H1 (cell line): Measurements from ENCODE around the gene ZNF280B. TPM values are rescaled to one million over a fixed set of nuclear protein-coding genes. Genes with fewer than 3 reads are reported as not detected.

ENCODE experiments used
- CTCF ChIA-PET: fragments of 300-600 bp; sonication (Branson Sonifier 250); formaldehyde crosslinking; loops from one replicate; lab custom pipeline; 2021; ENCODE audit not compliant: partially characterized antibody; lab: Charles Lee
- POLR2A ChIA-PET: fragments of 300-600 bp; sonication (Branson Sonifier 250); formaldehyde crosslinking; loops from one replicate; lab custom pipeline; 2021; ENCODE audit warnings: inconsistent platforms; ENCODE audit not compliant: partially characterized antibody; lab: Charles Lee
- DNase-seq, 2 experiments: peaks; one replicate each; pipeline versions ENCODE4 v3.0.0 to v3.0.0-alpha.2; 2010 to 2022; ENCODE audit warnings: low spot score in 2 of 2, low read depth in 1 of 2, mixed read lengths in 1 of 2
- FAIRE-seq: peaks from 2 replicates; lab custom pipeline; 2011; peaks lifted over from hg19 to GRCh38; lab: Jason Lieb, UNC
- H2AFZ ChIP-seq: 2 replicates; pipeline ENCODE4 v1.8.1; 2012; ENCODE audit warnings: low read length, inconsistent platforms
- H2AK5ac ChIP-seq: 2 replicates; pipeline ENCODE4 v1.6.1; 2013; ENCODE audit warnings: low read depth, low read length
- H2BK120ac ChIP-seq: replicated peaks from 2 replicates; pipeline ENCODE3; 2013; ENCODE audit warnings: low read depth, low read length, inconsistent platforms
- H2BK12ac ChIP-seq: 2 replicates; pipeline ENCODE4 v1.6.1; 2013; ENCODE audit warnings: low read depth, low read length
- H2BK15ac ChIP-seq: 2 replicates; pipeline ENCODE4 v1.6.1; 2013; ENCODE audit warnings: low read length
- H2BK20ac ChIP-seq: 2 replicates; pipeline ENCODE4 v1.6.1; 2013; ENCODE audit warnings: low read length
- H2BK5ac ChIP-seq: 2 replicates; pipeline ENCODE4 v1.6.1; 2013; ENCODE audit warnings: low read depth, low read length
- H3K14ac ChIP-seq: 2 replicates; pipeline ENCODE4 v1.6.1; 2013; ENCODE audit warnings: inconsistent platforms; ENCODE audit not compliant: insufficient read length
- H3K18ac ChIP-seq: 2 replicates; pipeline ENCODE4 v1.6.1; 2013; ENCODE audit warnings: low read length; ENCODE audit errors: extremely low read depth
- H3K23ac ChIP-seq: 2 replicates; pipeline ENCODE4 v1.6.1; 2013; ENCODE audit warnings: inconsistent platforms; ENCODE audit not compliant: insufficient read length
- H3K23me2 ChIP-seq: 2 replicates; pipeline ENCODE4 v1.6.1; 2013; ENCODE audit warnings: low read depth, low read length
- H3K27ac ChIP-seq: 2 replicates; pipeline ENCODE4 v1.6.1; 2011; ENCODE audit warnings: low read depth, low read length, inconsistent platforms
- H3K27me3 ChIP-seq, 4 experiments: replicated peaks in 1 of 4; 1 replicate in 1 of 4; 2 replicates in 3 of 4; pipeline versions ENCODE4 v1.6.1 to v1.8.1; 2011 to 2013; ENCODE audit warnings: low read length in 3 of 4, mild to moderate bottlenecking in 3 of 4, inconsistent platforms in 2 of 4, mixed read lengths in 2 of 4, moderate library complexity in 1 of 4; ENCODE audit not compliant: control insufficient read depth in 3 of 4, insufficient read depth in 3 of 4; ENCODE audit errors: extremely low read depth in 1 of 4
- H3K36me3 ChIP-seq, 4 experiments: 2 replicates each; pipeline versions ENCODE4 v1.6.1 to v1.8.1; 2011 to 2013; ENCODE audit warnings: mild to moderate bottlenecking in 4 of 4, low read length in 3 of 4, moderate library complexity in 2 of 4, control low read depth in 1 of 4, inconsistent platforms in 1 of 4; ENCODE audit not compliant: insufficient read depth in 4 of 4, control insufficient read depth in 2 of 4
- H3K4ac ChIP-seq: replicated peaks from 2 replicates; pipeline ENCODE3; 2013; ENCODE audit warnings: low read length, low read depth, mixed read lengths, inconsistent platforms; ENCODE audit not compliant: insufficient read length
- H3K4me1 ChIP-seq, 4 experiments: replicated peaks in 1 of 4; 1 replicate in 1 of 4; 2 replicates in 3 of 4; pipeline versions ENCODE4 v1.6.1 to v1.8.1; 2011 to 2013; ENCODE audit warnings: low read length in 3 of 4, inconsistent platforms in 2 of 4, mixed read lengths in 1 of 4; ENCODE audit not compliant: insufficient read depth in 4 of 4, control insufficient read depth in 3 of 4
- H3K4me2 ChIP-seq, 2 experiments: 2 replicates each; pipeline versions ENCODE4 v1.6.1 to v1.8.1; 2011 to 2013; ENCODE audit warnings: low read depth in 2 of 2, low read length in 2 of 2, control low read depth in 1 of 2, inconsistent platforms in 1 of 2, mild to moderate bottlenecking in 1 of 2; ENCODE audit not compliant: insufficient read depth in 1 of 2
- H3K4me3 ChIP-seq, 4 experiments: fragments of 200-600, 300-600 bp in 1 of 4; sonication (generic), shearing (Covaris generic), sonication (Bioruptor Twin) in 1 of 4; 2 replicates each; pipeline versions ENCODE4 v1.5.1 to v1.8.1; 2011 to 2016; ENCODE audit warnings: low read length in 4 of 4, low read depth in 3 of 4, control low read depth in 2 of 4, inconsistent platforms in 2 of 4, mild to moderate bottlenecking in 2 of 4, mixed read lengths in 1 of 4, moderate library complexity in 1 of 4; ENCODE audit not compliant: insufficient read depth in 2 of 4; ENCODE audit errors: extremely low read depth in 1 of 4
- H3K56ac ChIP-seq: replicated peaks from 2 replicates; pipeline ENCODE3; 2013; ENCODE audit warnings: low read depth, mild to moderate bottlenecking, mixed read lengths, low read length, inconsistent platforms; ENCODE audit not compliant: insufficient read length
- H3K79me1 ChIP-seq: 2 replicates; pipeline ENCODE4 v1.6.1; 2013; ENCODE audit warnings: low read depth, low read length, control low read depth
- H3K79me2 ChIP-seq, 2 experiments: 2 replicates each; pipeline versions ENCODE4 v1.6.1 to v1.8.1; 2012 to 2013; ENCODE audit warnings: low read length in 2 of 2, mild to moderate bottlenecking in 2 of 2, inconsistent platforms in 1 of 2; ENCODE audit not compliant: insufficient read depth in 2 of 2, control insufficient read depth in 1 of 2
- H3K9ac ChIP-seq, 4 experiments: replicated peaks in 1 of 4; 1 replicate in 1 of 4; 2 replicates in 3 of 4; pipeline versions ENCODE4 v1.6.1 to v1.8.1; 2011 to 2013; ENCODE audit warnings: low read depth in 3 of 4, low read length in 3 of 4, control low read depth in 2 of 4, mild to moderate bottlenecking in 2 of 4, moderate library complexity in 2 of 4, inconsistent platforms in 1 of 4; ENCODE audit errors: extremely low read depth in 1 of 4
- H3K9me3 ChIP-seq, 2 experiments: 2 replicates each; pipeline versions ENCODE4 v1.6.1 to v1.8.1; 2012 to 2013; ENCODE audit warnings: mild to moderate bottlenecking in 2 of 2, moderate library complexity in 2 of 2, control low read depth in 1 of 2, inconsistent platforms in 1 of 2, low read depth in 1 of 2, low read length in 1 of 2, mixed read lengths in 1 of 2; ENCODE audit not compliant: insufficient read depth in 2 of 2
- H4K20me1 ChIP-seq, 2 experiments: replicated peaks in 1 of 2; 2 replicates each; pipeline versions ENCODE3 to v1.8.1; 2011 to 2013; ENCODE audit warnings: inconsistent platforms in 2 of 2, low read length in 2 of 2, mild to moderate bottlenecking in 1 of 2; ENCODE audit not compliant: insufficient read depth in 2 of 2, control insufficient read depth in 1 of 2
- H4K5ac ChIP-seq: 2 replicates; pipeline ENCODE4 v1.6.1; 2013; ENCODE audit warnings: low read length, low read depth, mixed read lengths, inconsistent platforms; ENCODE audit not compliant: insufficient read length
- H4K8ac ChIP-seq: 2 replicates; pipeline ENCODE4 v1.8.0; 2013; ENCODE audit warnings: mild to moderate bottlenecking, moderate library complexity, low read length, inconsistent platforms; ENCODE audit not compliant: insufficient read depth; ENCODE audit errors: extremely low read depth
- H4K91ac ChIP-seq: replicated peaks from 2 replicates; pipeline ENCODE3; 2013; ENCODE audit warnings: low read length, mixed read lengths, inconsistent platforms; ENCODE audit not compliant: insufficient read length
- BRCA1 ChIP-seq: IDR thresholded peaks from 2 replicates; pipeline ENCODE4 v1.6.1; 2012; ENCODE audit warnings: low read depth, low read length, improper control_type of control experiment
- CBX5 ChIP-seq: fragments of 300-800, 300-1000 bp; sonication (generic); IDR thresholded peaks from 2 replicates; pipeline ENCODE4 v1.7.1; 2016; ENCODE audit warnings: antibody characterized with exemption, low read length, low read depth
- EZH2 ChIP-seq: fragments of 200-600 bp; sonication (generic); IDR thresholded peaks from 2 replicates; pipeline ENCODE4 v1.7.1; 2012; ENCODE audit warnings: low read depth, mild to moderate bottlenecking, moderate library complexity, low read length, inconsistent platforms; ENCODE audit not compliant: severe bottlenecking
- GABPA ChIP-seq: IDR thresholded peaks from 2 replicates; pipeline ENCODE4 v1.6.1; 2011; ENCODE audit warnings: mild to moderate bottlenecking, low read length, moderate library complexity, borderline replicate concordance; ENCODE audit not compliant: insufficient read depth
- JUN ChIP-seq: IDR thresholded peaks from 2 replicates; pipeline ENCODE4 v1.6.1; 2011; ENCODE audit warnings: low read depth, mild to moderate bottlenecking, improper control_type of control experiment, low read length
- NRF1 ChIP-seq: IDR thresholded peaks from 2 replicates; pipeline ENCODE4 v1.6.1; 2011; ENCODE audit warnings: mild to moderate bottlenecking, low read depth, low read length, improper control_type of control experiment
- PHF8 ChIP-seq: fragments of 200-600 bp; sonication (generic); conservative IDR thresholded peaks from 2 replicates; pipeline ENCODE4 v1.7.1; 2012; ENCODE audit warnings: low read depth, mild to moderate bottlenecking, inconsistent platforms, low read length, moderate library complexity
- RAD21 ChIP-seq, 2 experiments: IDR thresholded peaks in 1 of 2; conservative IDR thresholded peaks in 1 of 2; 2 replicates each; pipeline ENCODE4 v1.6.1; 2011; ENCODE audit warnings: low read depth in 2 of 2, low read length in 2 of 2, improper control_type of control experiment in 1 of 2, inconsistent platforms in 1 of 2, mild to moderate bottlenecking in 1 of 2, moderate library complexity in 1 of 2
- SIRT6 ChIP-seq: IDR thresholded peaks from one replicate; pipeline ENCODE4 v1.7.1; 2012; ENCODE audit warnings: low read length, inconsistent platforms
- SP1 ChIP-seq: IDR thresholded peaks from 2 replicates; pipeline ENCODE4 v1.6.1; 2011; ENCODE audit warnings: low read depth, low read length
- SUZ12 ChIP-seq: fragments of 200-600 bp; sonication (generic); IDR thresholded peaks from 2 replicates; pipeline ENCODE4 v1.6.1; 2012; ENCODE audit warnings: mild to moderate bottlenecking, inconsistent platforms, low read length, moderate library complexity, mixed read lengths
- USF2 ChIP-seq: IDR thresholded peaks from 2 replicates; pipeline ENCODE4 v1.6.1; 2011; ENCODE audit warnings: low read length, improper control_type of control experiment
- WGBS, 2 experiments: shearing (Covaris generic) in 1 of 2; methylation state at CpG; one replicate each; pipeline versions ENCODE4 v1.1.6 to v1.1.7; 2013 to 2015; ENCODE audit warnings: low lambda C conversion rate in 2 of 2, mixed read lengths in 2 of 2, inconsistent platforms in 1 of 2, low coverage in 1 of 2, missing lambda C conversion rate in 1 of 2; ENCODE audit not compliant: insufficient replicate concordance in 2 of 2, insufficient coverage in 1 of 2, insufficient read length in 1 of 2; ENCODE audit errors: extremely low coverage in 1 of 2, missing lambda C conversion rate in 1 of 2; 5-methylcytosine and 5-hydroxymethylcytosine counted together
- polyA plus RNA-seq, 7 experiments: library from polyadenylated mRNA; depleted of rRNA in 3 of 7; stranded (reverse) in 5 of 7; unstranded in 2 of 7; fragments of >200 nt in 5 of 7; fragments of 200-250 nt in 2 of 7; gene quantifications; 1 replicate in 5 of 7; 2 replicates in 1 of 7; 4 replicates in 1 of 7; pipeline versions ENCODE4 v1.2.1 to v1.2.3, GENCODE V29; 2011 to 2013; ENCODE audit warnings: missing spikeins in 2 of 7, mixed read lengths in 2 of 7
- total RNA-seq: library from RNA; stranded (reverse); fragmentation: NEBNext Ultra II Directional; extraction: Animal tissue kit (Norgen Biotek cat#: 25700); gene quantifications from 2 replicates; pipeline ENCODE4 v1.2.1, GENCODE V29; 2021

The ZNF280B gene
- total and polyA plus RNA-seq, 2 of the 8 experiments (the other 6 are each of a cell fraction or from before 2014, with no cell fraction given): 4.8 to 11.7 TPM

DNA sequence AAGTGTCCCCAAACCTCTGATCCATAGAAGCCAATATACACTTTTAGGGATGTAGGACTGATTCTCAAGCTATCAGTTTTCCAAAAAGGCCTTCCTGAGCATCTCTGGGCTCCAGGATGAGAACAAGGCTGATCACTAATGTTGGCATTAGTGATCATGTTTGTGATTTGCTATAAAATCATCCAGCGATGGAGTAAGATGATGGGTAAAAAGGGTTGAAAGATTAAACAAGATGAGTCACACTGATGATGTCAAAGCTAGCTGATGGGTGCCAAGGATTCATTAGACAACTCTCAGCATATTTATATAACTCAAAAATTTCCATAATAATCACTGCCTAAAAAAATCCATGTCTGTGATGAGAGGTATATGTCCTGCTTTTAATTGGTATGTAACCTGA lies 42.8 kb downstream of the ZNF280B start:
- Histone ChIP-seq H3K56ac (no peak overlapping the region), H3K9ac (no peak overlapping the region), H4K20me1 (no peaks in the 10 kb centered on the region), H4K91ac (no peak overlapping the region), H2BK15ac (no peak overlapping the region), H3K4ac (no peak overlapping the region), H3K27ac (no peak overlapping the region), H3K23me2 (no peaks in the 10 kb centered on the region), H3K18ac (no peak overlapping the region), H3K36me3 (no peaks in the 10 kb centered on the region; a peak in 1 of 8 replicates), H4K8ac (no peak overlapping the region), H3K79me1 (no peaks in the 10 kb centered on the region), H3K27me3 (peaks cover 3 to 25% (median 17%) of the 10 kb centered on the region in 4 experiments; a peak in 5 of 7 replicates), H3K23ac (no peak overlapping the region), H3K4me3 (no peak overlapping the region), H4K5ac (no peak overlapping the region), H3K9me3 (peaks cover 6 to 11% of the 10 kb centered on the region in 2 experiments), H2BK12ac (no peak overlapping the region), H2AK5ac (no peak overlapping the region), H2AFZ (no peak overlapping the region), H2BK20ac (no peak overlapping the region), H3K14ac (no peak overlapping the region), H2BK120ac (no peak overlapping the region), H3K4me1 (peaks cover 0 to 6% (median 0%) of the 10 kb centered on the region in 4 experiments; a peak in 1 of 7 replicates), H3K4me2 (no peak overlapping the region), H2BK5ac (no peak overlapping the region), H3K79me2 (no peaks in the 10 kb centered on the region)
- FAIRE-seq: no peak
- 96% methylated on average over 1 of the region's 1 CpG; no CpG with 5 or more reads in 1 of the 2 experiments for WGBS, 2 experiments
- CTCF ChIA-PET: interaction anchor here (0.7 to 12.8 kb wide), 6 partner anchors 10 to 492 kb away, joined by 3 to 206 read pairs (median 3); partner anchors contain the start of gene ZNF280B
- POLR2A ChIA-PET: interaction anchor here (0.6 kb wide), 1 partner anchor 22 kb away, joined by 3 read pairs; no protein-coding TSS in a partner anchor
- DNase-seq: no peak
- TF ChIP-seq RAD21 (IDR thresholded peaks at IDR 0.05 in 1 of 2, conservative IDR thresholded peaks at IDR 0.05 in 1 of 2; ENCODE audit: low read depth in 2 of 2, low read length in 2 of 2) (no peak), CBX5 (no peak), SUZ12 (no peak), SP1 (no peak), NRF1 (no peak), USF2 (no peak), JUN (no peak), GABPA (no peak), BRCA1 (no peak), SIRT6 (no peak), PHF8 (no peak), EZH2 (no peak)
